GM18951 (cell line): ENCODE results near the gene NTSR1.

Experiments
- POLR2A ChIP-seq: IDR thresholded peaks from 4 replicates; pipeline ENCODE4 v1.6.1; 2011; ENCODE audit warnings: mild to moderate bottlenecking; ENCODE audit not compliant: insufficient read length, insufficient read depth; ENCODE audit errors: extremely low read depth
- in situ Hi-C: fragments of 300-500 bp; cut with MboI; formaldehyde crosslinking; loops from one replicate; pipeline ENCODE4 v1.12.0; 2022; ENCODE audit warnings: low sequenced_read_pairs, mixed read lengths, inconsistent platforms; ENCODE audit not compliant: unreplicated experiment

The NTSR1 gene

GRCh38 chr20:62753626-62754025 is 45.0 kb downstream of the NTSR1 start:
- in situ Hi-C loops: no loop called here
- no peak for TF ChIP-seq POLR2A

GRCh38 chr20:62754122-62754990 is 45.7 kb downstream of the NTSR1 start:
- in situ Hi-C loops: no loop called here
- no peak for TF ChIP-seq POLR2A

- TF ChIP-seq POLR2A: no peak
- in situ Hi-C loops: no loop called here
Measured at GRCh38 chr20:62754991-62755356, 46.3 kb downstream of the NTSR1 start.

GRCh38 chr20:62755817-62756724 is 47.4 kb downstream of the NTSR1 start:
- no peak for TF ChIP-seq POLR2A
- in situ Hi-C loops: no loop called here

- TF ChIP-seq POLR2A: no peak
- in situ Hi-C loops: no loop called here
Measured at GRCh38 chr20:62758226-62758912, 49.7 kb downstream of the NTSR1 start.

GRCh38 chr20:62759981-62760431 is 51.4 kb downstream of the NTSR1 start:
- in situ Hi-C loops: no loop called here
- TF ChIP-seq POLR2A: no peak

- in situ Hi-C loops: no loop called here
- no peak for TF ChIP-seq POLR2A
Measured at GRCh38 chr20:62760471-62760855, 51.8 kb downstream of the NTSR1 start.

- in situ Hi-C loops: no loop called here
- TF ChIP-seq POLR2A: no peak
Measured at GRCh38 chr20:62760856-62761758, 52.5 kb downstream of the NTSR1 start.

- no peak for TF ChIP-seq POLR2A
- in situ Hi-C loops: no loop called here
Measured at GRCh38 chr20:62761759-62762131, 53.1 kb downstream of the NTSR1 start.

GRCh38 chr20:62762376-62762775 is 53.7 kb downstream of the NTSR1 start:
- TF ChIP-seq POLR2A: no peak
- in situ Hi-C loops: no loop called here

GRCh38 chr20:62762801-62763368 is 54.2 kb downstream of the NTSR1 start:
- in situ Hi-C loops: no loop called here
- TF ChIP-seq POLR2A: no peak

GRCh38 chr20:62763404-62763803 is 54.8 kb downstream of the NTSR1 start:
- in situ Hi-C loops: no loop called here
- TF ChIP-seq POLR2A: no peak
